HepG2 (cell line): Measurements from ENCODE around the gene GADD45A. TPM values are rescaled to one million over a fixed set of nuclear protein-coding genes. Genes with fewer than 3 reads are reported as not detected.
A peak's percentile ranks its signal among the peaks of the same experiment; 100 is the strongest.

ENCODE experiments used
- CAMTA2 ChIP-seq: sonication (generic); formaldehyde crosslinking; IDR thresholded peaks from 2 replicates; pipeline ENCODE4 v1.4.0; 2020; ENCODE audit warnings: mild to moderate bottlenecking, missing genetic modification reagents, borderline replicate concordance
- DPF2 ChIP-seq: sonication (generic); formaldehyde crosslinking; IDR thresholded peaks from 2 replicates; pipeline ENCODE4 v1.4.0; 2020; ENCODE audit warnings: mild to moderate bottlenecking, low read depth, missing genetic modification reagents, borderline replicate concordance
- GATAD2A ChIP-seq: IDR thresholded peaks from 2 replicates; pipeline ENCODE4 v1.6.1; 2016
- ISX ChIP-seq: sonication (generic); formaldehyde crosslinking; conservative IDR thresholded peaks from 2 replicates; pipeline ENCODE4 v1.5.0; 2020; ENCODE audit warnings: missing genetic modification reagents
- KDM2A ChIP-seq: sonication (generic); formaldehyde crosslinking; IDR thresholded peaks from 2 replicates; pipeline ENCODE4 v1.4.0; 2020; ENCODE audit warnings: low read depth, missing genetic modification reagents, borderline replicate concordance
- SOX13 ChIP-seq, 3 experiments: fragments of 450-650 bp in 1 of 3; sonication (generic) in 1 of 3; formaldehyde crosslinking in 1 of 3; IDR thresholded peaks in 2 of 3; conservative IDR thresholded peaks in 1 of 3; 2 replicates each; pipeline versions ENCODE4 v1.5.0 to v1.6.1; 2016 to 2020; ENCODE audit warnings: antibody characterized with exemption in 1 of 3, mild to moderate bottlenecking in 1 of 3, missing compliant biosample characterization in 1 of 3, missing genetic modification reagents in 1 of 3, moderate library complexity in 1 of 3
- ZFP36L2 ChIP-seq: sonication (generic); formaldehyde crosslinking; IDR thresholded peaks from 2 replicates; pipeline ENCODE4 v1.4.0; 2020; ENCODE audit warnings: missing genetic modification reagents
- ZFP82 ChIP-seq: sonication (generic); formaldehyde crosslinking; IDR thresholded peaks from 2 replicates; pipeline ENCODE4 v1.5.1; 2020; ENCODE audit warnings: mild to moderate bottlenecking, missing genetic modification reagents, borderline replicate concordance
- ZFP90 ChIP-seq: sonication (generic); formaldehyde crosslinking; IDR thresholded peaks from 2 replicates; pipeline ENCODE4 v1.8.0; 2022; ENCODE audit warnings: missing genetic modification reagents, mild to moderate bottlenecking, inconsistent platforms, borderline replicate concordance
- ZNF230 ChIP-seq: sonication (generic); formaldehyde crosslinking; IDR thresholded peaks from 2 replicates; pipeline ENCODE4 v1.4.0; 2020; ENCODE audit warnings: mild to moderate bottlenecking, missing genetic modification reagents
- ZNF563 ChIP-seq: sonication (generic); formaldehyde crosslinking; IDR thresholded peaks from 2 replicates; pipeline ENCODE4 v1.8.0; 2022; ENCODE audit warnings: mild to moderate bottlenecking, moderate library complexity, missing genetic modification reagents
- ZSCAN21 ChIP-seq: sonication (generic); formaldehyde crosslinking; IDR thresholded peaks from 2 replicates; pipeline ENCODE4 v1.8.0; 2022; ENCODE audit warnings: mild to moderate bottlenecking, missing genetic modification reagents, moderate library complexity, borderline replicate concordance
- ZSCAN25 ChIP-seq: sonication (generic); formaldehyde crosslinking; IDR thresholded peaks from 2 replicates; pipeline ENCODE4 v1.8.0; 2022; ENCODE audit warnings: mild to moderate bottlenecking, missing genetic modification reagents
- polyA plus RNA-seq, 8 experiments: library from polyadenylated mRNA; depleted of rRNA in 3 of 8; stranded (reverse) in 7 of 8; unstranded in 1 of 8; fragments of >200 nt; fragmentation: Illumina TruSeq in 4 of 8; extraction: Trizol in 4 of 8; gene quantifications; 2 replicates each; pipeline versions ENCODE4 v1.2.1 to v1.2.3, GENCODE V29; 2011 to 2016; ENCODE audit warnings: low read depth in 4 of 8, missing spikeins in 1 of 8, mixed read lengths in 1 of 8; ENCODE audit not compliant: insufficient read depth in 1 of 8
- total RNA-seq, 5 experiments: library from RNA; depleted of rRNA; stranded (reverse); fragments of >200 nt; fragmentation: Illumina TruSeq; extraction: Trizol; gene quantifications; 2 replicates each; pipeline ENCODE4 v1.2.3, GENCODE V29; 2016; ENCODE audit warnings: low read depth in 1 of 5
- TF ChIP-seq, protein P1 (sequence below): sonication (generic); formaldehyde crosslinking; IDR thresholded peaks from 2 replicates; pipeline ENCODE4 v1.5.0; 2020; ENCODE audit warnings: missing genetic modification reagents
- TF ChIP-seq, protein P2 (sequence below), 2 experiments: sonication (generic) in 1 of 2; formaldehyde crosslinking in 1 of 2; IDR thresholded peaks; 2 replicates each; pipeline versions ENCODE4 v1.4.0 to v1.6.1; 2016 to 2020; ENCODE audit warnings: borderline replicate concordance in 1 of 2, low read depth in 1 of 2, mild to moderate bottlenecking in 1 of 2, missing genetic modification reagents in 1 of 2
- TF ChIP-seq, protein P3 (sequence below): sonication (generic); formaldehyde crosslinking; IDR thresholded peaks from 2 replicates; pipeline ENCODE4 v1.4.0; 2020; ENCODE audit warnings: missing genetic modification reagents, low read depth, mild to moderate bottlenecking, borderline replicate concordance
- TF ChIP-seq, protein P4 (sequence below): sonication (generic); formaldehyde crosslinking; IDR thresholded peaks from 2 replicates; pipeline ENCODE4 v1.4.0; 2020; ENCODE audit warnings: missing genetic modification reagents

GADD45A gene
- total and polyA plus RNA-seq, 2 of the 13 experiments (the other 11 are each of a cell fraction or from before 2014, with no cell fraction given) = 33.2 to 46.2 TPM

DNA sequence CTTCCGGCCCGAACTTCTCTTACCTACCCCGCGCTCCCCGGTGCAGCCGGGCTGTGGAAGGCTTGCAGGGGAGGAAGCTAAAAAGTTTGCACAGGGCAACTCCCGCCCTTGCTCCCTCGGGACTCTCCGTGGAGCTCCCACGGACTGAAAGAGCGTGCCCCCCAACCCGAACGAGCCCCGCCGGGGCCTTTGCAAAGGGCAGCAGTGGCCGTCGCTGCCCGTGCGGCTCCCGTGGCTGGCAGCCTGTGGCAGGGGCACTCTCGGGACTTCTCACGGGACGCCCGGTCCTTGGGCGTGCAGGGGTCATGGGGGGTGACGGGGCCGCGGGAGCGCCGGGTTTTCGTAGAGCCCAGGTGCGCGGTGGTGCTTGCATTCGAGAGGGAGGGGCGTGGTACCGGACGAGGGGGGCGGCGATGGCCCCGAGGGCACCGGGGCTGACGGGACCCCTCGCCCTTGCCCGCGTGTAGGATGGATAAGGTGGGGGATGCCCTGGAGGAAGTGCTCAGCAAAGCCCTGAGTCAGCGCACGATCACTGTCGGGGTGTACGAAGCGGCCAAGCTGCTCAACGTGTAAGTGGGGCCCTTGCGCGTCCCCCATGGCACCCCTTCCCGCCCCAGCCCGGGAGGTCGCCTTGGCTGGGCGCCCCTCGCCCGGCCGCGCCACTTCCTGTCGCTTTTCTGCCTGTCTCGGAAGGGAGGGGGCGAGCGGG is 711 bp downstream of the GADD45A start (continued):
- TF ChIP-seq, protein P1, sequence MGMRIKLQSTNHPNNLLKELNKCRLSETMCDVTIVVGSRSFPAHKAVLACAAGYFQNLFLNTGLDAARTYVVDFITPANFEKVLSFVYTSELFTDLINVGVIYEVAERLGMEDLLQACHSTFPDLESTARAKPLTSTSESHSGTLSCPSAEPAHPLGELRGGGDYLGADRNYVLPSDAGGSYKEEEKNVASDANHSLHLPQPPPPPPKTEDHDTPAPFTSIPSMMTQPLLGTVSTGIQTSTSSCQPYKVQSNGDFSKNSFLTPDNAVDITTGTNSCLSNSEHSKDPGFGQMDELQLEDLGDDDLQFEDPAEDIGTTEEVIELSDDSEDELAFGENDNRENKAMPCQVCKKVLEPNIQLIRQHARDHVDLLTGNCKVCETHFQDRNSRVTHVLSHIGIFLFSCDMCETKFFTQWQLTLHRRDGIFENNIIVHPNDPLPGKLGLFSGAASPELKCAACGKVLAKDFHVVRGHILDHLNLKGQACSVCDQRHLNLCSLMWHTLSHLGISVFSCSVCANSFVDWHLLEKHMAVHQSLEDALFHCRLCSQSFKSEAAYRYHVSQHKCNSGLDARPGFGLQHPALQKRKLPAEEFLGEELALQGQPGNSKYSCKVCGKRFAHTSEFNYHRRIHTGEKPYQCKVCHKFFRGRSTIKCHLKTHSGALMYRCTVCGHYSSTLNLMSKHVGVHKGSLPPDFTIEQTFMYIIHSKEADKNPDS (CRISPR knock-in tag) = no peak
- TF ChIP-seq ZSCAN25 (CRISPR knock-in tag) = peak; percentile 12; the same call in 1 of the 2 replicates
- no peak for TF ChIP-seq SOX13 (IDR thresholded peaks at IDR 0.05)
- 0 out of 4 replicates have a peak, but pooled peaks of 1 of the 2 experiments have one; percentile 3 for TF ChIP-seq SOX13 (CRISPR knock-in tag; conservative IDR thresholded peaks at IDR 0.05 in 1 of 2, IDR thresholded peaks at IDR 0.05 in 1 of 2)
- peak; percentile 9; the same call in 1 of the 2 replicates for TF ChIP-seq KDM2A (CRISPR knock-in tag)
- TF ChIP-seq ZSCAN21 (CRISPR knock-in tag) = no peak
- no peak; the same call in 1 of the 2 replicates for TF ChIP-seq ZFP90 (CRISPR knock-in tag)
- TF ChIP-seq, protein P2, sequence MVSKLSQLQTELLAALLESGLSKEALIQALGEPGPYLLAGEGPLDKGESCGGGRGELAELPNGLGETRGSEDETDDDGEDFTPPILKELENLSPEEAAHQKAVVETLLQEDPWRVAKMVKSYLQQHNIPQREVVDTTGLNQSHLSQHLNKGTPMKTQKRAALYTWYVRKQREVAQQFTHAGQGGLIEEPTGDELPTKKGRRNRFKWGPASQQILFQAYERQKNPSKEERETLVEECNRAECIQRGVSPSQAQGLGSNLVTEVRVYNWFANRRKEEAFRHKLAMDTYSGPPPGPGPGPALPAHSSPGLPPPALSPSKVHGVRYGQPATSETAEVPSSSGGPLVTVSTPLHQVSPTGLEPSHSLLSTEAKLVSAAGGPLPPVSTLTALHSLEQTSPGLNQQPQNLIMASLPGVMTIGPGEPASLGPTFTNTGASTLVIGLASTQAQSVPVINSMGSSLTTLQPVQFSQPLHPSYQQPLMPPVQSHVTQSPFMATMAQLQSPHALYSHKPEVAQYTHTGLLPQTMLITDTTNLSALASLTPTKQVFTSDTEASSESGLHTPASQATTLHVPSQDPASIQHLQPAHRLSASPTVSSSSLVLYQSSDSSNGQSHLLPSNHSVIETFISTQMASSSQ (IDR thresholded peaks at IDR 0.05; ENCODE audit: low read depth) = no peak
- TF ChIP-seq, protein P2 (CRISPR knock-in tag; IDR thresholded peaks at IDR 0.05; ENCODE audit: borderline replicate concordance) = no peak
- no peak for TF ChIP-seq ZFP36L2 (CRISPR knock-in tag)
- no peak for TF ChIP-seq ZNF230
- TF ChIP-seq, protein P3, sequence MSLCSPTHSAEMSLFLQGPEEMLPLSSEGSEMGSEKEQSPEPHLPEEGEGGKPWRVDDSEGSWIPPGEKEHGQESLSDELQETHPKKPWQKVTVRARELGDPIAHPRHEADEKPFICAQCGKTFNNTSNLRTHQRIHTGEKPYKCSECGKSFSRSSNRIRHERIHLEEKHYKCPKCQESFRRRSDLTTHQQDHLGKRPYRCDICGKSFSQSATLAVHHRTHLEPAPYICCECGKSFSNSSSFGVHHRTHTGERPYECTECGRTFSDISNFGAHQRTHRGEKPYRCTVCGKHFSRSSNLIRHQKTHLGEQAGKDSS (CRISPR knock-in tag) = no peak
- TF ChIP-seq CAMTA2 = no peak
- TF ChIP-seq DPF2 = no peak
- TF ChIP-seq ZFP82 (CRISPR knock-in tag) = peak; percentile 60; the same call in 1 of the 2 replicates
- TF ChIP-seq ISX (CRISPR knock-in tag) = no peak
- peak; percentile 30; the same call in 1 of the 2 replicates for TF ChIP-seq ZNF563 (CRISPR knock-in tag)
- TF ChIP-seq, protein P4, sequence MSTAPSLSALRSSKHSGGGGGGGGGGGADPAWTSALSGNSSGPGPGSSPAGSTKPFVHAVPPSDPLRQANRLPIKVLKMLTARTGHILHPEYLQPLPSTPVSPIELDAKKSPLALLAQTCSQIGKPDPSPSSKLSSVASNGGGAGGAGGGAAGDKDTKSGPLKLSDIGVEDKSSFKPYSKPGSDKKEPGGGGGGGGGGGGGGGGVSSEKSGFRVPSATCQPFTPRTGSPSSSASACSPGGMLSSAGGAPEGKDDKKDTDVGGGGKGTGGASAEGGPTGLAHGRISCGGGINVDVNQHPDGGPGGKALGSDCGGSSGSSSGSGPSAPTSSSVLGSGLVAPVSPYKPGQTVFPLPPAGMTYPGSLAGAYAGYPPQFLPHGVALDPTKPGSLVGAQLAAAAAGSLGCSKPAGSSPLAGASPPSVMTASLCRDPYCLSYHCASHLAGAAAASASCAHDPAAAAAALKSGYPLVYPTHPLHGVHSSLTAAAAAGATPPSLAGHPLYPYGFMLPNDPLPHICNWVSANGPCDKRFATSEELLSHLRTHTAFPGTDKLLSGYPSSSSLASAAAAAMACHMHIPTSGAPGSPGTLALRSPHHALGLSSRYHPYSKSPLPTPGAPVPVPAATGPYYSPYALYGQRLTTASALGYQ (CRISPR knock-in tag) = peak; percentile 33; the same call in 1 of the 2 replicates
- no peak for TF ChIP-seq GATAD2A (CRISPR knock-in tag)
